ENCODE measurements around the gene CPNE1.

Gene CPNE1

DNA sequence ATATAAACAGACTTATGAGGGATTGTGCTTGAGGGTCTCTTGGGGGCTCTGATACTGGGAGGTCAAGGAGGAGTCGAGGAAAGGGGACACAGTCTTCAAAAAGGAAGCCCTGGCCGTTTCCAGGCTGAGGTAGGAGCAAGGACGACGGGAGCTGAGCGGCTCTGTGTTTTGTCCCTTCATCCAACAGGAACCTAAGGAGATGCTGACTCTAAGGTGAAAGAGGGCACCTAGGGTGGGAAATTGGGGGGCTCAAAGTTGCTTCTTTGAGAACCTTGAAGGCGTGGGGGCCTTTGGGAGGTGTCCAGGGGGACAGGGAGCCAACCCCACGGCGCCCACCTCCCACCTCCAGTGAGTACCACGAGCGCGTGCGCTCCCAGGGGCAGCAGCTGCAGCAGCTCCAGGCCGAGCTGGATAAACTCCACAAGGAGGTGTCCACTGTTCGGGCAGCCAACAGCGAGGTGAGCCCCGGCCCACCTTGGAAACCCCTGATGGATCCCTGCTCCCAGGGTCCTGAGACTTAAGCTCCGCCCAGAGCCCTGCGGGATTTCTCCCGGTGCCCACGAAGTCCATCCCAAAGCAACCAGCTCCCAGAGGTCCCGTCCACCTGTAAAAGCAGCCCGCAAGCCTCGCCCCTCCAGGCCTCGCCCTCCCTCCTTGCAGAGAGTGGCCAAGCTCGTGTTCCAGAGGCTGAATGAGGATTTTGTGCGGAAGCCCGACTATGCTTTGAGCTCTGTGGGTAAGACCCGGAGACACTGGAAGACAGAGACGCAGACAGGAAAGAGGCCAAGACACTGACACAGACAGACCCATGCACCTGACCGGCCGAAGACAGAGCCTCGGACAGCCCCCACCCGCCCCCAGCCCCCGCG is 46.2 kb downstream of the CPNE1 start:
- DNase-seq, result no peak

DNA sequence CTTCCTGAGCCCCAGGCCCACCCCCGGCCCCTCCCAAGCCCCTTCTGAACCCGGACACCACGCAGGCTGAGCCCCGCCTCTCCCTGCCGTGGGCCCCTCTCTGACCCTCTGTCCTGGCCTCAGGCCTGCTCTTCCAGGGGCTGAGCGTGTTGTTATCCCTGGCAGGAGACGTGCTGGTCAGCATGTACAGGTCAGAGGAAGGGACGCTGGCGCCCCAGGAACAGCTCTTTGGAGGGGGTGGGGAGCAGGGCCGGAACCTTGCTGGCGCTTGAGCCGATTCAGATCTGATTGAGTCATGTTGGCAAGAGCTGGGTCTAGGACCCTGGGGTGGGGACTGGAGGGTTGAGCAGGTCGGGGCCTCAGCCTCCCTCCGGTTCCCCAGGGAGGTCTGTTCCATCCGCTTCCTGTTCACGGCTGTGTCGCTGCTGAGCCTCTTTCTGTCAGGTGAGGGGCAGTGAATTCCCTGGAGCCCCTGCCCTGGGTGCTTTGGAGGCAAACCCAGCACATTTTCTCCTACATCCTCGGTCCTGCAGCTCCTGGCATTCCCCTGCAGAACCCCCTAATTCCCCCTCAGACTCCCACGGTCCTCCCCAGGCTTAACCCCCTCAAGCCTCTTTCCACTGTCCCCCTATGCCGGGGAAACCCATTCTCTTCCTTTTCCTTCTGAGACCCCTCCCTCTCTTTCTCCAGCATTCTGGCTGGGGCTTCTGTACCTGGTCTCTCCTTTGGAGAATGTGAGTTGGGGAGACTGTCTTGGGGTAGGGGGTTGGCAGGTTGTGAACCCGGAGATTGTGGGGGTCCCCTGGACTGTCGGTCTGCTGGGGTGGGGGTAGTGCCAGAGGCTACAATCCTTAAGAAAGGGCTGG is 47.1 kb downstream of the CPNE1 start:
- peak; percentile 24 for DNase-seq

GRCh38 chr20:35616465-35617396 is 48.0 kb downstream of the CPNE1 start:
- peak; percentile 47 for DNase-seq

DNA sequence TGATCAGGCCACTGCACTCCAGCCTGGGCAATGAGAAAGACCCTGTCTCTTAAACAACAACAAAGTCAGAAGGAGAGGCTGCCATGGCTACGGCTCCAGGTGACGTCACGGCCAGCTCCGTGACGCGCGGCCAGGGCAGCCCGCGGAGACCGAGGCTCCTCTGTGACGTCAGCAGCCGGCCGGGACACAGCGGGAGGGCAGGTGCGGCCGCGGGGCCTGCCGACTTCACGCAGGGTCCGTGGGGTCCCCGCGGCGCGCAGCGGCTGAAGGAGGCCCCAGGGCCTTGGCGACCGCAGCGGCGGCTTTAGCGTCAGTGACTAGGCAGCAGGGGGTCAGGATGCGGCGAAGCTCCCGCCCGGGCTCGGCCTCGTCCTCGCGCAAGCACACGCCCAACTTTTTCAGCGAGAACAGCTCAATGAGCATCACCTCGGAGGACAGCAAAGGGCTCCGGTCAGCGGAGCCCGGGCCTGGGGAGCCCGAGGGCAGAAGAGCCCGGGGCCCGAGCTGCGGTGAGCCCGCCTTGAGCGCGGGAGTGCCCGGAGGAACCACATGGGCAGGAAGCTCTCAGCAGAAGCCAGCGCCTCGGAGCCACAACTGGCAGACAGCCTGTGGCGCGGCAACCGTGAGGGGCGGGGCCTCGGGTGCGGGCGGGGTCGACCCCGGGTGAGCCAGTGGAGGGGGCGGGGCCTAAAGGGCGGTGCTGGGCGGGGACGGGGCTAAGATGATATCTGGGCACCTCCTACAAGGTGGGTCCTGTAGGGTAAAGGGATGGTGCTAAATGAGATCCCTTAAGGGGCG is 48.8 kb downstream of the CPNE1 start, which contains the start of gene SPAG4:
TSS of gene SPAG4 (plus strand) at position 163 of the 798 bp plus-strand sequence. CDS start at position 338, 175 bp downstream.
- DNase-seq, result peak; percentile 100

- DNase-seq, result no peak
Measured at GRCh38 chr20:35611482-35611881, 53.2 kb downstream of the CPNE1 start.

- DNase-seq, result no peak
Measured at GRCh38 chr20:35610833-35611427, 53.8 kb downstream of the CPNE1 start.

GRCh38 chr20:35607003-35607735 is 57.5 kb downstream of the CPNE1 start:
- DNase-seq, result no peak

- no peak for DNase-seq
Measured at GRCh38 chr20:35606127-35606526, 58.6 kb downstream of the CPNE1 start.

DNA sequence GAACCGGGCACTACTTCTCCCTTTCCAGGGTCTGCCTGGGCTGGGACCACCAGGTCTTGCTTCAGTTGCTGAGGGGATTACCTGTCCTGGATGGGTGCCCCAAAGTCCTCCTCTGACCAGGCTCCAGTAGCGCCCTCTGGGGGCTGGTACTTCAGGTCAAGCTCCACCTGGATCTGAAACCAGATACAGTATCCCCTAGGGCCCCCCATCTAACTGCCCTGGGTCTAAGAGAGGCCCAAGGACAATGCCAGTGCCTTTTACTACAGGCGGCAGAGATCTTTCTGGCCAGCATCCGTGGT is 60.3 kb downstream of the CPNE1 start:
- DNase-seq, result no peak

DNA sequence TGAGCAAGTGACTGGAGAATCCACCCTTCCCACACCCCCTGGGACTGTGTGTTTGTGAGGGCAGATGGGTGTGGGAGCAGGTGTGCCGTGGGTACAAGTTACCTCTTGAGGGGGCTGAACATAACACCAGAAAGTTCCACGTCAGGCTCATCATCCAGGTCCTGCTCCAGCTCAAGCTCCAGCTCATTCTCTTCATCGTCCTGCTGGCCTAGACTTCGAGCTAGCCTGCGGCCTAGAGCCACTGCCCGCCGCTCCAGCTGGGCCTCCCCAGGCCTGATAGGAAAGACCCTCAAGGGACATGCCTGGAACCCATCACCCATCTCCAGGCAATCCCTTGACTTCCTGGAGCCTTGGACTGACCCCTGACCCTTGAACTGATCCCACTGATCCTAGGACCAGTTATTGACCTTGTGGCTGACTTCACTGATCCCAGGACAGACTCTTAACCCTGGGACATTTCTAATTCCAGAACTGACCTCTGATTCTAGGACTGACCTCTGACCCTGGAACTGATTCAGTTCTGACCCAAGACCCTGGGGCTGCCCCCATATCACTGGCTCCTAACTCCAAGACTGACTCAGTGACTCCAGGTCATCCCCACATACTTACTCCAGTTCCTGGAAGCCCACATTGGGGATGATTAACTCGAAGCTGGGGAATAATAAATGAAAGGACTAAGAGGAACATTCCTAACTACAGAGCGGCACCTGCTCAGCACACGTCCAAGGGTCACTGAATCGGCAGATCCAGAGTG is 60.8 kb downstream of the CPNE1 start:
- DNase-seq, result no peak

DNA sequence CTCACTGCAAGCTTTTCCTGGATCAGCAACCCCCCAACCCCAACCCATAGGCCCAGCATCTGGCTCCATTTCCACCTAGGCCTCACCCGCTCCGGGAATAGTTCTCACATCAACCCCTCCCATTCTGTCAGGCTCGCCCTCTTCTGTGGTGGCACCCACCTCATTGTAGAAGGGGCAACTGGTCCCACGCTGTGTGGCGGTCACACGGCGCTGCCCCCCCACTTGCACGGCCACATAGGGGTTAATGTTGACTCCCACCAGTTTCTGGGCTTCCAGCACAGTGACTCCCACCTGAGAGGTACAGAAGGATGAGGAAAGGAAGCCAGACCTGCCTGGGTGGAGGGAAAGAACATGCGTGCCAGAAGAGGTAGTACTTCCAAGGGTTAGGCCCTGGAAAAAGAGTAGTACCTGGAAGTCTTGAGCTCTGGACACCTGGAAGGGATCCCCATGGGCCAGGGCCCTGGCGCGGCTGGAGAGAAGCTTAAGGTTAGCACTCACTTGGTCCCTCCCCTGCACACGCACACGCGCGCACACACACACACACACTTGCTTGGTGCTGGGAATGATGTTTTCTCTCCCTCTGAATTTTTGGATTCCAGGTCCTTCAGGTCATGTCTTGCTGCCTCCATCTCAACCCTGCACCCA is 61.7 kb downstream of the CPNE1 start:
- DNase-seq, result no peak

- no peak for DNase-seq
Measured at GRCh38 chr20:35601990-35602389, 62.7 kb downstream of the CPNE1 start.

- DNase-seq, result peak; percentile 82
Measured at GRCh38 chr20:35600993-35601973, 63.4 kb downstream of the CPNE1 start.

DNA sequence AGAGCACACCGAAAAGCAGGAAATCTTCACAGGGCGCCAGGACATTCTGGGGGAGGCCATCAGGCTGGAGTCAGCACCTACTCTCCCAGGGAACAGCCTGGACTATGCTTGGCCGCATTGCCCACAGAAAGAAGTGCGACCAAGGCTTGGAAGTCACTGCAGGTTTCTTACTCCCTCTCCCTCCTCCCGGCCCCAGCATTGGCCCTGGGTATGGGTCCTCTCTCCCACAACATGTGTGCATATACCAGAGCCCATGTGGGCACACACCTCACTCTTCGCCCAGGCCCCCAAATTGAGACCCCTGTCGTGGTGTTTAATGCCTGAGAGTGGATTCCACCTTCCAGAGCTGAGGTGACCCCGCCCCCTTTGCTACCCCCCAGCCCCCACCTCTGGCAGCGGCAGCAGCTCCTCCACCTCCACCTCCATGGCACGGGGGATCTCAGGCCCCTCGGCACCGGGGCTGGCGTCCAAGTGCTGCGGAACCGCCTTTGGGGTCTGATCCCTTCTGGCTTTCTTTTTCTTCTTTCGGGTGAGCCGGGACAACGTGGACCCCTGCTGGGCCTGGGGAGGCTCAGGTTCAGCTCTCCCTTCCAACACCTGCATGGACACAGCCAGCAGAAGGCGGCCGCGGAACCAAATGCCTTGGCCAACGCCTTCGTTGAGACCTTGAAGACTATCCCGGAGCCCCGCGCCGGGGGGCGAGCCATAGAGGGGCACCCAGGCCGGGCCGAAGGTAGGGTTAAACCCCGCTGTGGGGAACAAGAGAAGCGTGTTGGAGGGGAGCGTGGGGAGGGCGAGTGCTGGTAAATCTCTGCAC is 64.3 kb downstream of the CPNE1 start:
- no peak for DNase-seq

DNA sequence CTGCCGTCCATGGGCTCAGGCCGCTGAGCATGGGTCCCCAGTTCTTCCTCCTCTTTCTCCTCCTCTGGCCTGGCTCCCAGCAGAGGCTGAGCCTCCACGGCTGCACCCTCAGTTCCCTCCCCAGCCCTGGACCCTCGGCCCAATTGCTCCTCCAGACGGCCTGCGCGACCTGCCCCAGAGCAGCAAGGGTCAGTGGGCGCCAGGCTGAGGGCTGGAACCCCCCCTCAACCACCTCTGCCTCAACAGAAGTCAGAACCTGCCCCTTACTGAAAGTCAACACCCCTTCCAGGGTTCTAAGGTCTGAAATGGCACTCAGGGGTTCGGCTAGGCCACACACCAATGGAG is 65.0 kb downstream of the CPNE1 start:
- no peak for DNase-seq

- DNase-seq, result no peak
Measured at GRCh38 chr20:35598899-35599775, 65.6 kb downstream of the CPNE1 start.

Data from activated CD8-positive, alpha-beta memory T cell treated with anti-CD3 and anti-CD28 coated beads, Interleukin-2, amount 50 U/mL, for 4 hours (primary cell).